ENCODE results near the gene CTAG1B. TPM values are rescaled to one million over a fixed set of nuclear protein-coding genes. Genes with fewer than 3 reads are reported as not detected.
"Not testable (repeated sequence)": the region's sequence is repeated elsewhere in the genome, so short reads cannot be mapped to it uniquely, and the experiment has no call there.

Gene CTAG1B
- total RNA-seq, 1 experiment from 2014 or later = not detected

DNA sequence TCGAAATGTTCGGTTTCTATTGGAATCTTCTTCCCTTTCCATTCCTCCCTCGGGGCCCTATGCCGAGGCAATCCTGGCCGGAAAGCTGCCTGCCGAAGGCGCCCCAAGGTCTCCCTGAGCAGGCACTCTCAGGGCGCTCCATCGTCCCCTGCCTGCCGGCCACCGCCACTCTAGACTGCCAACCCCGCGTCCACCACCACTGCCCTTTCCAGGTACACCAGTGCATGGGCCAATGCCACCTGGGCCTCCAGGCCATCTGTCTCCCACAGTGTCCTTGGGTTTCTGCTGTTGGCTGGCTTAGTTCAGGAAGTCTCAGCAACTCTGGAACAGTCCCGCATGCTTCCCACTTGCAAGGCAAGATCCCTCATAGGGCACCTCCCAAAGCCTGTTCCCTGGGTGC, 19.6 kb downstream of the CTAG1B start:
- no peaks in the 10 kb centered on the region for H3K27me3 ChIP-seq
- no peaks in the 10 kb centered on the region for H3K9me3 ChIP-seq
- H3K36me3 ChIP-seq = no peaks in the 10 kb centered on the region
- no peak overlapping the region for H3K4me3 ChIP-seq
- no peak for DNase-seq

DNA sequence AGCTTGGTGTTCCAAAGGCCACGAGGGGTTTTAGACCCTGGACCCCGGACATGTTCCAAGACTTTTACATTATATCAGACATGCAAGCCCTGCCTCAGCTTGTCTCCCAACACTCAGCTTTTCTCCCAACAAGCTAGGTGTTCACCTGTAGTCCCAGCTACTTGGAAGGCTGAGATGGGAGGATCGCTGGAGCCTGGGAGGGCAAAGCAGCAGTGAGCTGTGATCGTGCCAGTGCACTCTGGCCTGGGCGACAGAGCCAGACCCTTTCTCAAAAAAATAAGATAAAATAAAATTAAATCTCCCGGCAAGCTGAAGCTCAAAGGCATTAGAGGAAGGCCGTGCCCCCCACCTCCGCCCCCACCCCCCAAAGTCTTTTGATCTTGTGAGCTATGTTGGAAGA, 20.4 kb downstream of the CTAG1B start:
- no peak for DNase-seq
- H3K4me3 ChIP-seq = no peak overlapping the region
- no peaks in the 10 kb centered on the region for H3K9me3 ChIP-seq
- no peaks in the 10 kb centered on the region for H3K27me3 ChIP-seq
- H3K36me3 ChIP-seq = no peaks in the 10 kb centered on the region

DNA sequence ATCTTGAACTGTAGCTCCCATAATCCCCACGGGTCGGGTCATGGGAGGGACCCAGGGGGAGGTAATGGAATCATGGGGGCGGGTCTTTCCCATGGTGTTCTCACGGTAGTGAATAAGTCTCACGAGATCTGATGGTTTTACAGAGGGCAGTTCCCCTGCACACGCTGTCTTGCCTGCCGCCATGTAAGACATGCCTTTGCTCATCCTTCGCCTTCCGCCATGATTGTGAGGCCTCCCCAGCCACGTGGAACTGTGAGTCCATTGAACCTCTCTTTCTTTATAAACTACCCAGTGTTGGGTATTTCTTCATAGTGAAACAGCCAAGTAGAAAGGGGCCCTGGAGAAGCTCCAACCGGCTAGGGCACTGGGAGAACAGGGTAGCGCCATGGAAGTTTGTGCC, 21.9 kb downstream of the CTAG1B start:
- H3K27me3 ChIP-seq = no peaks in the 10 kb centered on the region
- no peaks in the 10 kb centered on the region for H3K9me3 ChIP-seq
- H3K4me3 ChIP-seq = no peak overlapping the region
- DNase-seq = no peak
- no peaks in the 10 kb centered on the region for H3K36me3 ChIP-seq

GRCh38 chrX:154596290-154596929, 22.7 kb downstream of the CTAG1B start:
- no peaks in the 10 kb centered on the region for H3K27me3 ChIP-seq
- DNase-seq = peak; percentile 78
- H3K9me3 ChIP-seq = no peaks in the 10 kb centered on the region
- H3K4me3 ChIP-seq = no peak overlapping the region
- H3K36me3 ChIP-seq = no peaks in the 10 kb centered on the region

GRCh38 chrX:154595559-154596249, 23.4 kb downstream of the CTAG1B start:
- no peak overlapping the region for H3K4me3 ChIP-seq
- no peak for DNase-seq

DNA sequence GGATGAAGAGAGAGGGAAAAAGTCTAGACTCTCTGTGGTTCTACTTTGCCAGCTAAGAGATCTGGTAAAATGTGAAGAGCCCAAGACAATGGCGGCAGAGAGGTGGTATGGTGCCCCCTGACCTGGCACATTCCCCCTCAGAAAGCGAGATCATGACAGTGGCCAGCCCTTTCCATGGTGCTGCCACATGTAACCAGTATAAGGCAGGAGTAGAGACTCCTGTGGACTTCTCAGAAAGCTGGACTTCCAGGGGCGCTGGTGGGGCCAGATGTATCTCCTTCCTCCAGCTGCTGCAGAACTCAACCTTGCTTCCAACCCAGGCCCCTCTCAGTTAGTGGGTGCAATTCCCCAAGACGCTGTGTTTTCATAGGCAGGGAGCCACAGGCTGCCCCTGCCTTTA, 24.6 kb downstream of the CTAG1B start:
- no peaks in the 10 kb centered on the region for H3K36me3 ChIP-seq
- H3K9me3 ChIP-seq = no peaks in the 10 kb centered on the region
- no peak overlapping the region for H3K4me3 ChIP-seq
- DNase-seq = no peak
- H3K27me3 ChIP-seq = no peaks in the 10 kb centered on the region

More at GRCh38 chrX:154595559-154596249, 23.4 kb downstream of the CTAG1B start:
- Histone ChIP-seq H3K36me3 (no peaks in the 10 kb centered on the region), H3K27me3 (no peaks in the 10 kb centered on the region), H3K9me3 (no peaks in the 10 kb centered on the region)

GRCh38 chrX:154593201-154593600, 25.9 kb downstream of the CTAG1B start:
- Histone ChIP-seq H3K36me3 (no peaks in the 10 kb centered on the region), H3K4me3 (no peak overlapping the region), H3K27me3 (no peaks in the 10 kb centered on the region), H3K9me3 (no peaks in the 10 kb centered on the region)
- no peak for DNase-seq

DNA sequence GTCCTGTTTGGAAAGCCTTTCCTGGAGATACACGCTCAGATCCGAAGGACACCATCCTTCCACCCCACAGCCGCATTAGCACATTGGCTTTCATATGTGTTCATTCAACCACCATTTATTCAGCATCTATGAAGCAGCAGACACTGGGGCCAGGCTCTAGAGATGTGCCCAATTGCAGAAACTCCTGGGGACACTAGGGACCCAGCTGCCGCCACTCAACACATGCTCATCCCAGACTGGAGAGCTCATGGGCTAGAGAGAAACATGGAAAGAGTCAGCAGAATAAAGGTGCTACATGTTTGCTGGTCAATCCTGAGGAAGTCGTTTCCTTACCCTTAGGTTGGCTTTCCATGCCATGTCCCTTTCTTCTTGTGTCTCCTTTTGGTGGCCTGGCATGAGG, 26.6 kb downstream of the CTAG1B start:
- Histone ChIP-seq H3K36me3 (no peaks in the 10 kb centered on the region), H3K9me3 (no peaks in the 10 kb centered on the region), H3K4me3 (no peak overlapping the region), H3K27me3 (no peaks in the 10 kb centered on the region)
- no peak for DNase-seq

GRCh38 chrX:154590415-154590814, 28.7 kb downstream of the CTAG1B start:
- not testable (repeated sequence) for H3K36me3 ChIP-seq, H3K4me3 ChIP-seq, DNase-seq, H3K27me3 ChIP-seq, H3K9me3 ChIP-seq

- H3K27me3 ChIP-seq, DNase-seq, H3K36me3 ChIP-seq, H3K9me3 ChIP-seq, H3K4me3 ChIP-seq: not testable (repeated sequence)
Measured at GRCh38 chrX:154584585-154585183, 34.4 kb downstream of the CTAG1B start, which contains the start of gene CTAG1A. Gene CTAG1A, plus strand, starts transcription at chrX:154585133. Its CDS starts 74 bp downstream, at chrX:154585207.

DNA sequence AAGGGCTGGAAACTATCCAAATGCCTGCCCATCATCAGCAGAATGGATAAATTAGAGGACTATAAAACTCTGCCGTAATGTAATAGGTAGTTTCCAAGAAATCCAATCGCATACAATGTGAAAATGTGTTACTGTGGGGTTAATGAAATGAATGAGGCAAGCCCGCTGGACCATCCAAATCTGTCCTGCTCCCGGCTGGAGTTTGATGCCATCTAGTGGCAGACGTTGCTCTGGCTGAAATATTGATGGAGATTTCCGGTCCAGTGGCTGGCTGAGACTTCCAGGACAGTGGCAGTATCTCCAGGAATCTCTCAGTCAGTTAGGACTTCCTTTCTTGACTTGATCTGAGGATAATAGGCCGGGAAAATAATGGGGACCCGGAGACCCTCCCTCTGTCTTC, 36.1 kb downstream of the CTAG1B start:
- H3K9me3 ChIP-seq, H3K4me3 ChIP-seq, H3K27me3 ChIP-seq, H3K36me3 ChIP-seq, DNase-seq: not testable (repeated sequence)

- DNase-seq, H3K36me3 ChIP-seq, H3K9me3 ChIP-seq, H3K27me3 ChIP-seq, H3K4me3 ChIP-seq: not testable (repeated sequence)
Measured at GRCh38 chrX:154575076-154575475, 44.0 kb downstream of the CTAG1B start.

GRCh38 chrX:154573061-154573460, 46.0 kb downstream of the CTAG1B start:
- H3K27me3 ChIP-seq, H3K4me3 ChIP-seq, H3K36me3 ChIP-seq, H3K9me3 ChIP-seq, DNase-seq: not testable (repeated sequence)

DNA sequence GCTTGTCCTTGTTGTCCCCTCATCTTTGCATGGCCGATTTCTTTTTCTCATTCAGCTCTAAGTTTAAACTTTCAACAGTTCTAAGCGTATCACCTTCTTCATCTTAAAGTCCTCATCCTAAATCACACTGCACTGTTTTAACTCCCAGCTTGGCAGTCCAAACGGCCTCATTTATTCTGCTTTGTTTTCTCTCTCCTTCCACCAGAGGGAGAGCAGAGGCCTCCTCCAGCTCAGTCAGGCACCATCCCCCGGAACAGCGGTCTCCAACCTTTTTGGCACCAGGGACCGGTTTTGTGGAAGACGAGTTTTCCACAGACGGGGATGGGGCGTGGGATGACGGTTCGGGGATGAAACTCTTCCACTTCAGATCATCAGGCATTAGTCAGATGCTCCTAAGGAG, 48.7 kb downstream of the CTAG1B start:
- DNase-seq, H3K4me3 ChIP-seq, H3K36me3 ChIP-seq, H3K27me3 ChIP-seq, H3K9me3 ChIP-seq: not testable (repeated sequence)

Other genes with a start within 250 kb of the CTAG1B start
- gene FLNA, start 244.6 kb downstream of the CTAG1B start, total RNA-seq (2014; rRNA removed; shearing (Covaris generic); ENCODE audit: low replicate concordance) = 1,037 and 1,563 TPM in 2 replicates
- gene EMD, start 240.0 kb downstream of the CTAG1B start, total RNA-seq (2014; rRNA removed; shearing (Covaris generic); ENCODE audit: low replicate concordance) = 48.7 and 62.4 TPM in 2 replicates
- gene RPL10, start 220.9 kb downstream of the CTAG1B start, total RNA-seq (2014; rRNA removed; shearing (Covaris generic); ENCODE audit: low replicate concordance) = 2,393 and 3,736 TPM in 2 replicates
- gene DNASE1L1, start 210.0 kb downstream of the CTAG1B start, total RNA-seq (2014; rRNA removed; shearing (Covaris generic); ENCODE audit: low replicate concordance) = 20.0 and 21.9 TPM in 2 replicates
- gene TAFAZZIN, start 207.7 kb downstream of the CTAG1B start, total RNA-seq (2014; rRNA removed; shearing (Covaris generic); ENCODE audit: low replicate concordance) = 15.1 and 16.2 TPM in 2 replicates
- 53.2 and 62.2 TPM in 2 replicates for gene ATP6AP1, start 190.6 kb downstream of the CTAG1B start, total RNA-seq (2014; rRNA removed; shearing (Covaris generic); ENCODE audit: low replicate concordance)
- gene GDI1, start 182.1 kb downstream of the CTAG1B start, total RNA-seq (2014; rRNA removed; shearing (Covaris generic); ENCODE audit: low replicate concordance) = 43.6 and 59.8 TPM in 2 replicates
- gene FAM50A, start 175.1 kb downstream of the CTAG1B start, total RNA-seq (2014; rRNA removed; shearing (Covaris generic); ENCODE audit: low replicate concordance) = 33.4 and 35.4 TPM in 2 replicates
- 0.27 and 5.0 TPM in 2 replicates for gene PLXNA3, start 161.0 kb downstream of the CTAG1B start, total RNA-seq (2014; rRNA removed; shearing (Covaris generic); ENCODE audit: low replicate concordance)
- 20.5 and 25.7 TPM in 2 replicates for gene LAGE3, start 140.0 kb downstream of the CTAG1B start, total RNA-seq (2014; rRNA removed; shearing (Covaris generic); ENCODE audit: low replicate concordance)
- gene UBL4A, start 132.7 kb downstream of the CTAG1B start, total RNA-seq (2014; rRNA removed; shearing (Covaris generic); ENCODE audit: low replicate concordance) = 51.9 and 101 TPM in 2 replicates
- gene SLC10A3, start 128.7 kb downstream of the CTAG1B start, total RNA-seq (2014; rRNA removed; shearing (Covaris generic); ENCODE audit: low replicate concordance) = 5.1 and 15.2 TPM in 2 replicates
- 22.3 and 48.2 TPM in 2 replicates for gene FAM3A, start 103.0 kb downstream of the CTAG1B start, total RNA-seq (2014; rRNA removed; shearing (Covaris generic); ENCODE audit: low replicate concordance)
- 50.4 and 61.8 TPM in 2 replicates for gene G6PD, start 72.4 kb downstream of the CTAG1B start, total RNA-seq (2014; rRNA removed; shearing (Covaris generic); ENCODE audit: low replicate concordance)
- gene IKBKG, start 71.7 kb downstream of the CTAG1B start, total RNA-seq (2014; rRNA removed; shearing (Covaris generic); ENCODE audit: low replicate concordance) = 18.5 and 31.4 TPM in 2 replicates
- not detected in 2 replicates for gene CTAG1A, start 34.1 kb downstream of the CTAG1B start, total RNA-seq (2014; rRNA removed; shearing (Covaris generic); ENCODE audit: low replicate concordance)
- not detected in 2 replicates for gene CTAG2, start 34.3 kb upstream of the CTAG1B start, total RNA-seq (2014; rRNA removed; shearing (Covaris generic); ENCODE audit: low replicate concordance)
- 1.2 and 10.7 TPM in 2 replicates for gene GAB3, start 131.8 kb upstream of the CTAG1B start, total RNA-seq (2014; rRNA removed; shearing (Covaris generic); ENCODE audit: low replicate concordance)
- 34.1 and 41.0 TPM in 2 replicates for gene DKC1, start 143.6 kb upstream of the CTAG1B start, total RNA-seq (2014; rRNA removed; shearing (Covaris generic); ENCODE audit: low replicate concordance)
- 28.9 and 62.7 TPM in 2 replicates for gene MPP1, start 186.2 kb upstream of the CTAG1B start, total RNA-seq (2014; rRNA removed; shearing (Covaris generic); ENCODE audit: low replicate concordance)
- gene SMIM9, start 215.4 kb upstream of the CTAG1B start, total RNA-seq (2014; rRNA removed; shearing (Covaris generic); ENCODE audit: low replicate concordance) = not detected in 2 replicates

Measured in MG63 (cell line).